ENCODE results near the gene NEK2. TPM values are rescaled to one million over a fixed set of nuclear protein-coding genes. Genes with fewer than 3 reads are reported as not detected.

The NEK2 gene
- total and polyA plus RNA-seq, 2 of the 13 experiments (the other 11 are each of a cell fraction or from before 2014, with no cell fraction given): 10.9 to 40.8 TPM

DNA sequence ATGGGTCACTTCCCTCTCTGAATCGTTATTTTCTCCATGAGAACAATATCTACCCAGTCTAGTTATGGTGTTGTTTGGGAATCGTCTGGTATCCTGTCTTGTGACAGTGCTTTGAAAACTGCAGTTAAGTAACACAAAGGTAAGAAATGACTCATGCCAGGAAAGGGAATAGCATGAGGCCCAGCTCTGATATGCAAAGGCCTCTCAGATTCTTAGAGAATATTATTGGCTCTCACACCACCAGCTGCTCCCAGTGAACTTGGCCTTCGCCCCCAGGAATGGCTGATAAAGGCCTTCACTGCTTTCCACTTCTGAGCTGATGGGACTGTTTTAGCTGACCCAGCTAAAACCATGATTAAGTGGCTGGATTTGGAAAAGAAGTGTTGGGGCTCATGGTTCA lies 27.1 kb downstream of the NEK2 start (continued):
- TF ChIP-seq ZNF672 (CRISPR knock-in tag; IDR thresholded peaks at IDR 0.05): no peak
- no peak for TF ChIP-seq ZNF550 (CRISPR knock-in tag; IDR thresholded peaks at IDR 0.05; ENCODE audit: borderline replicate concordance)
- peak; percentile 44; the same call in 1 of the 2 replicates for TF ChIP-seq JUN (CRISPR knock-in tag; IDR thresholded peaks at IDR 0.05)
- TF ChIP-seq, protein P1, sequence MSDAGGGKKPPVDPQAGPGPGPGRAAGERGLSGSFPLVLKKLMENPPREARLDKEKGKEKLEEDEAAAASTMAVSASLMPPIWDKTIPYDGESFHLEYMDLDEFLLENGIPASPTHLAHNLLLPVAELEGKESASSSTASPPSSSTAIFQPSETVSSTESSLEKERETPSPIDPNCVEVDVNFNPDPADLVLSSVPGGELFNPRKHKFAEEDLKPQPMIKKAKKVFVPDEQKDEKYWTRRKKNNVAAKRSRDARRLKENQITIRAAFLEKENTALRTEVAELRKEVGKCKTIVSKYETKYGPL (CRISPR knock-in tag; IDR thresholded peaks at IDR 0.05): no peak
- TF ChIP-seq, protein P2, sequence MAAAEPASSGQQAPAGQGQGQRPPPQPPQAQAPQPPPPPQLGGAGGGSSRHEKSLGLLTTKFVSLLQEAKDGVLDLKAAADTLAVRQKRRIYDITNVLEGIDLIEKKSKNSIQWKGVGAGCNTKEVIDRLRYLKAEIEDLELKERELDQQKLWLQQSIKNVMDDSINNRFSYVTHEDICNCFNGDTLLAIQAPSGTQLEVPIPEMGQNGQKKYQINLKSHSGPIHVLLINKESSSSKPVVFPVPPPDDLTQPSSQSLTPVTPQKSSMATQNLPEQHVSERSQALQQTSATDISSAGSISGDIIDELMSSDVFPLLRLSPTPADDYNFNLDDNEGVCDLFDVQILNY (CRISPR knock-in tag; conservative IDR thresholded peaks at IDR 0.05): no peak
- no peak for TF ChIP-seq SATB2 (CRISPR knock-in tag; IDR thresholded peaks at IDR 0.05)
- 0 out of 2 replicates have a peak, but pooled peaks have one; percentile 41 for TF ChIP-seq DNMT3B (CRISPR knock-in tag; conservative IDR thresholded peaks at IDR 0.05)
- no peak for TF ChIP-seq ATRX (CRISPR knock-in tag; IDR thresholded peaks at IDR 0.05; ENCODE audit: borderline replicate concordance)
- no peak for TF ChIP-seq ATF7 (IDR thresholded peaks at IDR 0.05)
- no peak for TF ChIP-seq ATF7 (CRISPR knock-in tag; IDR thresholded peaks at IDR 0.05)
- TF ChIP-seq HNF4A (CRISPR knock-in tag; IDR thresholded peaks at IDR 0.05): no peak; the same call in 1 of the 2 replicates
- 0 out of 2 replicates have a peak, but pooled peaks have one; percentile 30 for TF ChIP-seq ZNF350 (CRISPR knock-in tag; IDR thresholded peaks at IDR 0.05; ENCODE audit: borderline replicate concordance, low read depth)
- no peak for TF ChIP-seq ZNF644 (CRISPR knock-in tag; IDR thresholded peaks at IDR 0.05; ENCODE audit: low read depth)
- TF ChIP-seq FOSL2 (CRISPR knock-in tag; IDR thresholded peaks at IDR 0.05): peak; percentile 95
- TF ChIP-seq HOXD1 (CRISPR knock-in tag; IDR thresholded peaks at IDR 0.05): 0 out of 2 replicates have a peak, but pooled peaks have one; percentile 21
- TF ChIP-seq YEATS2 (CRISPR knock-in tag; IDR thresholded peaks at IDR 0.05; ENCODE audit: borderline replicate concordance): no peak

Data from HepG2 (cell line).